HG02970 (cell line): ENCODE data around the gene SIRT5.
A peak's percentile ranks its signal among the peaks of the same experiment; 100 is the strongest.

Source experiments
- ATAC-seq: cut with Tn5 transposase; IDR thresholded peaks from one replicate; pipeline ENCODE4 v1.9.1; 2021; ENCODE audit warnings: mild to moderate bottlenecking, moderate library complexity, moderate number of reproducible peaks; ENCODE audit not compliant: unreplicated experiment, low FRiP score

The SIRT5 gene

DNA sequence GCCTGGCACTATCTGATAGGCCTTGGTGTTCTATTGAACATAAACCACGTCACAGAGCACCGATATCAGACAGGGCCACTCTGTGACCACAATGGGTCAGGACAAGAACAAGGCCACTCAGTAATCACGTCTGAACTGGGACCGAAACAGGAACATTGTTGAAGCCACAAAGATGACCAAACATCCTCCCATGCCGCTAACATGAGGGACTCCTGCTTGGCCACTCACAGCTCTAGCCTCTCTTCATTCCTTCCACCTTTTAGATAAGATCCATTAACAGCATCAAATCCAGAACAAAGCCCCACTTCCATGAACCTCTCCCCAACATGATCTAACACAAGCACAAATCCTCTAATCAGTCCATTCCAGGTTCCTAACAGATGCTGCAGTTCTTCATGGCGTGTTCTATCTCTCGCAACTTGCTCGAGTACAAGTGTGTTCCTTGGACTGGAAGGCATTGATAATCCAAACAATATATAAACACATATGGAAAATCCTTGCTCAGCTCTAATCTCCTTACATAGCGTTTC, 7.4 kb downstream of the SIRT5 start:
- ATAC-seq, result no peak

GRCh38 chr6:13586603-13587542, 12.5 kb downstream of the SIRT5 start:
- ATAC-seq, result no peak

DNA sequence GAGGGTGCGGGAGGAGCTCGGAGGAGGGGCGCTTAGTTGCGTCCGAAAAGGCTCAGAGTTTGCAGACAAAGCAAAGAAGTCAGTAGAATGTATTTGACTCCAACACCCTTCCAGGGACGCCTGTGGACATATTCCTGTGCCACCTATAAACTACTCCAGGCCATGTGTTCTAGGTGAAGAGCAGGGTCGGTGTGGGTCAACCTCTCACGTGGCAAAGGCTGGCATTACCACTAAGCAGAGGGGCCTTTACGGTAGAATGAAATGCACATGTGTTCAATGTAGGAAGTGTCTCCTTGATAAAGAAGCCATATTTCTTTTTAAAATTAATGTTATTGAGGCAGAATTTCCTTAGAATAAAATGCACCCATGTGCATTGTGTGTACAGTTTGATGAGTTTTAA, 15.4 kb downstream of the SIRT5 start:
- ATAC-seq, result no peak

- no peak for ATAC-seq
Observed at GRCh38 chr6:13590574-13591153, 16.3 kb downstream of the SIRT5 start.

- no peak for ATAC-seq
Observed at GRCh38 chr6:13591205-13591921, 17.0 kb downstream of the SIRT5 start.

- no peak for ATAC-seq
Observed at GRCh38 chr6:13593103-13593502, 18.7 kb downstream of the SIRT5 start.

DNA sequence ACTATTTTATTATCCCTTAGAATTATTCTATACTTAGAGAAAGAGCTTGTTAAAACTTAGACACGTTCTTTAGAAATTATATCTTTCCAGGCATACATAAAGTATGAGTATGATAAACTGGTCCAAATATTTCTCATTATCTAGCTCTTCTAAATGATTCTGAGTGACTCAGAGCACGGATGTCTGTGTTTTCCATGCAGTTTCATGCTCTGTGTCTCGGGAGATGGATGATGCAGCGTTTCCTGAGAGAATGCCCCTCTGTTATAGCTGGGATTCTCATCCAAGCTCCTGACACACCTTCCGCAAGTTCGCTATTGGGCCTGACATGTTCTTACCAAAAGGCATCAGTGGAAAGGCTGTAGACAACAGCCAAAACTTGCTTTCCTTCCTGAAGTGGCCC, 19.3 kb downstream of the SIRT5 start:
- no peak for ATAC-seq

DNA sequence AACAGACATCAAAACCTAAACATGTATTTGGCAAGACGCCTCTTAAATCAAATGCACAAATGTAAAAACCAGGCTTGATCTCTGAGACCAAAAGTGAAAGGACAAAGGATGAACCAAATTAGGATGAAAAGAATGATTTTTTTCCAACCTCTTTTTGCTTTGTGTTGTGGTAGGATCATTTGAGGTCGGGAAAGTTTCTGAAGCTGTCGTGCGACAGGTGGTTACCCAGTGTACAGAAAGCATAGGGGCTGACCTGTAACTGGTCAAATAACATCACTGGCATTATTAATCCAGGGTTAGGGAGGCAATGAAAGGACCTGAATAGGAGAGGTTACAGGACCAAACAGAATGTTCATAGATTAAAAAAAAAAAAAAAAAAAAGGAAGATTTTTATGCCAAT, 22.7 kb downstream of the SIRT5 start:
- no peak for ATAC-seq

DNA sequence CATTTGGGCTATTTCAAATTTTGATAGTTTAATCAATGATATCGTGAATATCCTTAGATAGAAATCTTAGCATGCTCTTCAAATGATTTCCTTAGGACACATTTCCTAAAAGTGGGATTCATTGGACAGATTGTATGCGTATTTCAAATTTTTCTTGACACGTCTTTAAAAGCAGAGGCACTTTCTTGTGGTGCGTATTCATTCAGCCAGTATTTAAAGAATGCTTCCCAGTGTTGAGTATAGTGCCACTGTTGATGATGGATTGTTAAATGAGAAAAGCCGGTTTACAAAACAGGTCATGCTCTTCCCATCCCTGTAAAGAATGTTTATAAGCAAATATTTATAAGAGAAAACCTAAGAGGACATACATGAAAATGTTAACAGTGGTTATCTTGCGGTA, 25.6 kb downstream of the SIRT5 start:
- ATAC-seq, result no peak

DNA sequence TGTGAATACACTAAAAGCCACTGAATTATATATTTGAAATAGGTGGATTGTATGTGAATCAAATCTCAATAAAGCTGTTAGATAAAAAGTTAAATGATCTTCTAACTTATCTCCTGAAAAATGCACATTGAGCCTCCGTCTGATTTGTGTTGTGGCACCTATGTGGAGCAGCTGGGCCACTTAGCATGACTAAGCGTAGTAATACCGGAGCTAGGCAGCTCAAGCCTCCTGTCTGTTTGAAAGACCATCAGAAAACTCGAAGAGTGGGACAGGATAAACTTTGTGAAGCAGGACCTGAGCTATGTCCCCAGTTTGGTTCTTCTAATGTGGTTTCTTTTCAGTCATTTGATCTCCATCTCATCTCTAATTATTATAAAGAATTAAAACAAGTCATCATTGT, 29.7 kb downstream of the SIRT5 start:
- no peak for ATAC-seq

GRCh38 chr6:13604546-13605416, 30.4 kb downstream of the SIRT5 start:
- ATAC-seq, result no peak

DNA sequence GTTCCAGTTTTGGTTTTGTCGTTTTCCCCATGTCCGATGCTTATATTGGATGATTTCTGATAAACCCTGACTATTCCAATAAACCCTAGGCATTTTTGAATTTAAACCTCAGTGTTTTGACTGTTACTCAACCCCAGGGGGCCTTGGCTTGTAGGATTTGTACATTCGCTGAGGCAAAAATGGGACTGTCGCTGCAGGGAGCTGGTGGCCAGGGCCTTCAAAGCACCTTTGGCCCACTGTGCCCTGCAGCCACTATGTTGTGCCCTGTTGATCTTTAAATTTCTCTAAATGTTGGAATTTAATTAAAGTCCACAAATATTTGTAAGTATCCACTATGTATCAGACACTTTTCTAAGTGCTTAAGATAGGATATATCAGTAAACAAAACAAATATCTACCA, 31.2 kb downstream of the SIRT5 start:
- ATAC-seq, result no peak

- ATAC-seq, result no peak
Observed at GRCh38 chr6:13611715-13612114, 37.3 kb downstream of the SIRT5 start.

DNA sequence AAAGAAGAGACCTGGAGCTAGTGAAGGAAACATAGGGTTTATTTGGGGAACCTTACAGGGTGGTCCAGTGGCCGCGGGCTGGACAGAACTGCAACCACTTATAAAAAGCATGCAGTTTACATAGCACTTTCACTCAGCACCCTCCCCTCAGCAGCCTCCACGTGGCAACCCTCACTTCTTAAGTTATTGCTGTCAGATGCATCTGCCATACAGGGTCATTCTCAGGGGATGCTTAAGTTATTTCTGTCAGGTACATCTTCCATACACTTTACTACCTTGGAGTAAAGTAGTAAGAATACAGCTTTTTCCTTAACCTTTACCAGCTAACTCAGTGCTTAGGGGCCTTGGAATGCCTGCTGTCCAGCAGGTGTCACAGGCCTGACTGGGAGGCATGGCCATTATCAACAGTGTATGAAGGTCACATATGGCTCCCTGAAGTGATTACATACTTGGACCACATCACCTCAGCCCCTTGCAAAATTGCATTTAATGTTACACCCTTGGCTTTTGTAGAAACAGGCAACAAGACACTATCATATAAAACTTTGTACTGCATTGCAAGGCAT, 38.7 kb downstream of the SIRT5 start:
- ATAC-seq, result no peak

GRCh38 chr6:13614126-13614925, 39.9 kb downstream of the SIRT5 start:
- ATAC-seq, result peak; percentile 19

DNA sequence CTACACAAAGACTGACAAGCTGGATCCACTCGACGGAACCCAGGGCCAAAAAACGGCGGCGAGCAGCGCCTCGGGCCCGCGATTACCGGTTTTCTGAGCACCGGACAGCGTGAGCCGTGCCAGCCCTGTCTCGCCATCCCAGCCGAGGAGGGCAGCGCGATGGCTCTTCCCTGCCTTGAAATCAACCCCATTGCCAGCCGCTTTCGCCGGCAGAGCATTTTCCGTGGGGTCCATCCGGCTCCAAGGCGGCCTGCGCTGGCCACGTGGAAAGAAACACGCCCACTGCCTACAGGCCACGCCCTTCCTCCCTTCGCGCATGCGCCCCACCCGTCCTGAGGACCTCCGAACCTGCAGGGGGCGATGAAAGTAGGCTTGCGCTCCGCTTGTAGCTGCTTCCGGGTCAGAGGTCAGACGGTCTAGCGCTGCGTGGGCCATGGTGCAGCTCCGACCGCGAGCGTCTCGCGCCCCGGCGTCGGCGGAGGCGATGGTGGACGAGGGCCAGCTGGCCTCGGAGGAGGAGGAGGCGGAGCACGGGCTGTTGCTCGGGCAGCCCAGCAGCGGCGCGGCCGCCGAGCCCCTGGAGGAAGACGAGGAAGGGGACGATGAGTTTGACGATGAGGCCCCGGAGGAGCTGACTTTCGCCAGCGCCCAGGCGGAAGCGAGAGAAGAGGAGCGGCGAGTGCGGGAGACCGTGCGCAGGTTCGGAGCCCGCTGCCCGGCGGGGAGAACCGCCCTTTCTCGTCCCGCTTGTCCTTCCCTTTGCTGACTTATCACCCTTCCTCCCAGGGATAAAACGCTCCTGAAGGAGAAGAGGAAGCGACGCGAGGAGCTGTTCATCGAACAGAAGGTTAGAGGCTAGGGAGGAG, 40.8 kb downstream of the SIRT5 start, which contains the start of gene NOL7:
Gene NOL7, plus strand, starts transcription at position 410 of the 866 bp plus-strand sequence. Its CDS starts 24 bp downstream, at position 434.
- ATAC-seq, result peak; percentile 95

- no peak for ATAC-seq
Observed at GRCh38 chr6:13615792-13616120, 41.4 kb downstream of the SIRT5 start.

GRCh38 chr6:13617066-13617465, 42.7 kb downstream of the SIRT5 start:
- ATAC-seq, result no peak
